Gastrocnemius medialis (tissue), 4 donors: ENCODE measurements around the gene BAIAP2L2. TPM values are rescaled to one million over a fixed set of nuclear protein-coding genes. Genes with fewer than 3 reads are reported as not detected.
A peak's percentile ranks its signal among the peaks of the same experiment; 100 is the strongest.

Experiments
- ATAC-seq, 2 donors: fragments of 150-250 bp; one replicate each; pipeline ENCODE4 v1.9.1; 2016
- DNase-seq, 2 donors: peaks; one replicate each; pipeline ENCODE4 v3.0.0-alpha.2; 2019
- H3K27ac ChIP-seq, 4 donors: fragments of 200-600 bp; sonication (generic); 1 replicate in 1 of 4; 2 replicates in 3 of 4; pipeline ENCODE4 v1.5.1; 2016 to 2018; ENCODE audit warnings: mild to moderate bottlenecking in 2 of 4, moderate library complexity in 1 of 4
- H3K27me3 ChIP-seq, 3 donors: fragments of 200-600 bp; sonication (generic) in 2 of 3; 1 replicate in 1 of 3; 2 replicates in 2 of 3; pipeline versions ENCODE4 v1.5.1 to v1.6.0; 2016 to 2019; ENCODE audit warnings: mild to moderate bottlenecking in 1 of 3, moderate library complexity in 1 of 3
- H3K36me3 ChIP-seq, 2 donors: fragments of 200-600 bp; sonication (generic) in 1 of 2; one replicate each; pipeline ENCODE4 v1.5.1; 2017 to 2018
- H3K4me1 ChIP-seq, 2 donors: fragments of 200-600 bp; sonication (generic) in 1 of 2; one replicate each; pipeline ENCODE4 v1.5.1; 2016 to 2017; ENCODE audit warnings: mild to moderate bottlenecking in 2 of 2
- H3K4me3 ChIP-seq, 4 donors: fragments of 200-600 bp; sonication (generic) in 3 of 4; 1 replicate in 1 of 4; 2 replicates in 3 of 4; pipeline ENCODE4 v1.5.1; 2016 to 2019; ENCODE audit warnings: mild to moderate bottlenecking in 2 of 4
- H3K9me3 ChIP-seq, 3 donors: fragments of 200-600 bp; sonication (generic) in 2 of 3; 1 replicate in 1 of 3; 2 replicates in 2 of 3; pipeline ENCODE4 v1.5.1; 2016 to 2019
- POLR2A ChIP-seq, 2 donors: fragments of 450-650 bp; IDR thresholded peaks; one replicate each; pipeline ENCODE4 v1.6.1; 2017; ENCODE audit warnings: antibody characterized with exemption in 2 of 2, mild to moderate bottlenecking in 2 of 2, moderate library complexity in 2 of 2
- in situ Hi-C, 4 donors: fragments of 200-750 bp; cut with MboI; loops; one replicate each; pipeline versions ENCODE4 v1.15.0 to v1.8.0; 2017; ENCODE audit warnings: low sequenced_read_pairs in 4 of 4
- intact Hi-C: fragments of 100-400 bp; cut with DNase I; formaldehyde crosslinking; loops from one replicate; pipeline ENCODE4 v1.15.1; 2023; ENCODE audit warnings: low total_unique reads
- total RNA-seq, 4 donors: library from RNA; depleted of rRNA; stranded (reverse); fragments of >200 nt; gene quantifications; one replicate each; pipeline versions ENCODE4 v1.1.0 to v1.2.3, GENCODE V29; 2016
- TF ChIP-seq, protein P1 (sequence below), 5 experiments: fragments of 450-650 bp in 3 of 5; fragments of 200-600 bp in 2 of 5; sonication (generic) in 2 of 5; IDR thresholded peaks in 4 of 5; conservative IDR thresholded peaks in 1 of 5; 1 replicate in 4 of 5; 2 replicates in 1 of 5; pipeline ENCODE4 v1.5.1; 2016 to 2019; ENCODE audit warnings: antibody characterized with exemption in 5 of 5, mild to moderate bottlenecking in 3 of 5, moderate library complexity in 3 of 5

BAIAP2L2 gene
- total RNA-seq, 4 donors from 2014 or later: 0.16 to 1.7 (median 0.72) TPM; not detected in 1

DNA sequence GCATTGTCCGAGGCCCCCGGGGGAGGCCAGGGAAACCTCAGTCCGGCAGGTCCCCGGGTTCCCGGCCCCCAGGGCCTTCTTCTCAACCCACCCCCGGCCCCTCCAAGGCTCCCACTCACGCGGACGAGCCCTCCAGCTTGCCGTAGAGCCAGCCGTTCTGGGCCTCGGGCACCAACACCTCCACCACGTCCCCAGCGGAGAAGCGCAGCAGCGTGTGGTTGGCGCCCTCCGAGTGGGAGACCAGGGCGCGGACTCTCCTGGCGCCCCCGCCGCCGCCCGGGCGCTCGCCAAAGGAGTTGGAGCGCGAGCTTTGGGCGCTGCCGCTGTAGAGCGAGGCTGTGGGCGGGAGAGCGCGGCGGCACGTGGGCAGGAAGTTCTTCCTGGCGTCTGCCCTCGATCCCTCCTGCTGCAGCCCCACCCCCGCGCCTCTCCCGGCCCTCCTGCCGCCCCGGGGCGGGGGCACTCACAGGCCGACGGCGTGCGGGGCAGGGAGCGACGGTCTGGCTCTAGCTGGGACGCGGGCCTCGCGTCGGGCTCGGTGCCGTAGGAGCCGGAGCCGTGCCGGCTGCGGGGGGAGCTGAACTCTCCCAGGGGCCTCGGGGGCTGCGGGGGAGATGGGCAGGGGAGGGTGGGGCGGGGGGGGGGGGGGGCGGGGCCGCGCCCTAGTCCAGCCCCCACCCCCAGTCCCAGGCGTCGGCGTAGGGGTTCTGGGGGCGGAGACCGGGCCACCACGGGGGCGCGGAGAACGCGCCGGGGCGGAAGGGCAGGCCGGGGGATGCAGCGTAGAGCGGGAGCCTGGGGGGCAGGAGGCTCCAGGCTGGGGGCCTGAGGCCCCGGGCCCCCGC lies 21.6 kb downstream of the BAIAP2L2 start:
- ATAC-seq (peak in 1 of 2 donors; percentile 21), DNase-seq (no peak)
- intact Hi-C loops (no loop called here), in situ Hi-C loops (no loop called here)
- TF ChIP-seq, protein P1, sequence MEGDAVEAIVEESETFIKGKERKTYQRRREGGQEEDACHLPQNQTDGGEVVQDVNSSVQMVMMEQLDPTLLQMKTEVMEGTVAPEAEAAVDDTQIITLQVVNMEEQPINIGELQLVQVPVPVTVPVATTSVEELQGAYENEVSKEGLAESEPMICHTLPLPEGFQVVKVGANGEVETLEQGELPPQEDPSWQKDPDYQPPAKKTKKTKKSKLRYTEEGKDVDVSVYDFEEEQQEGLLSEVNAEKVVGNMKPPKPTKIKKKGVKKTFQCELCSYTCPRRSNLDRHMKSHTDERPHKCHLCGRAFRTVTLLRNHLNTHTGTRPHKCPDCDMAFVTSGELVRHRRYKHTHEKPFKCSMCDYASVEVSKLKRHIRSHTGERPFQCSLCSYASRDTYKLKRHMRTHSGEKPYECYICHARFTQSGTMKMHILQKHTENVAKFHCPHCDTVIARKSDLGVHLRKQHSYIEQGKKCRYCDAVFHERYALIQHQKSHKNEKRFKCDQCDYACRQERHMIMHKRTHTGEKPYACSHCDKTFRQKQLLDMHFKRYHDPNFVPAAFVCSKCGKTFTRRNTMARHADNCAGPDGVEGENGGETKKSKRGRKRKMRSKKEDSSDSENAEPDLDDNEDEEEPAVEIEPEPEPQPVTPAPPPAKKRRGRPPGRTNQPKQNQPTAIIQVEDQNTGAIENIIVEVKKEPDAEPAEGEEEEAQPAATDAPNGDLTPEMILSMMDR (IDR thresholded peaks at IDR 0.05 in 4 of 5, conservative IDR thresholded peaks at IDR 0.05 in 1 of 5): no peak
- TF ChIP-seq POLR2A (IDR thresholded peaks at IDR 0.05): no peak
- Histone ChIP-seq H3K4me3 (peak overlapping the region in 3 of 4 donors; percentile 19 to 42 (median 29)), H3K9me3 (no peaks in the 10 kb centered on the region), H3K27me3 (peaks cover 5 to 9% (median 8%) of the 10 kb centered on the region in 3 donors), H3K4me1 (no peaks in the 10 kb centered on the region), H3K36me3 (no peaks in the 10 kb centered on the region), H3K27ac (no peak overlapping the region)

DNA sequence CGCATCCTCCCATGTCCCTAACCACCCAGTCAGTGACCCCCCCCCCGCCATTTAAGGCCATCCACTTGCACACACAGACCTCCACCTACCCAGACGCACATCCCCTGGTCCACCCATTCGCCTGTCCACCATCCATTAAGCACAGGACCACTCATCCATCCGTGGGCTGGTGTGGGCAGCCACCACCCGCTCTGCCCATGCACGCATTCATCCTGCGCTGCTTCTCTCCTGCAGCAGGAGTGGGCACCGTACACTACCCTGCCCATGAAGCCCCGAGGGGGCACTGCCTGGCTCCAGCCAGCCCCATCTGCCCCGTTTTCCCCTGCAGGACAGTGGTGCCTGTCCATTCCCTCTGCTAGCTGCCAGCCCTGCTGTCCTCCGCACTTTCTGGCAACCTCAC lies 22.6 kb downstream of the BAIAP2L2 start:
- Histone ChIP-seq H3K27me3 (peaks cover 10 to 15% (median 10%) of the 10 kb centered on the region in 3 donors), H3K9me3 (no peaks in the 10 kb centered on the region), H3K36me3 (no peaks in the 10 kb centered on the region), H3K4me3 (no peak overlapping the region), H3K4me1 (no peaks in the 10 kb centered on the region), H3K27ac (no peak overlapping the region)
- in situ Hi-C loops: no loop called here
- no peak for DNase-seq
- intact Hi-C loops: no loop called here
- TF ChIP-seq, protein P1 (IDR thresholded peaks at IDR 0.05 in 4 of 5, conservative IDR thresholded peaks at IDR 0.05 in 1 of 5): no peak
- no peak for TF ChIP-seq POLR2A (IDR thresholded peaks at IDR 0.05)
- ATAC-seq: no peak

DNA sequence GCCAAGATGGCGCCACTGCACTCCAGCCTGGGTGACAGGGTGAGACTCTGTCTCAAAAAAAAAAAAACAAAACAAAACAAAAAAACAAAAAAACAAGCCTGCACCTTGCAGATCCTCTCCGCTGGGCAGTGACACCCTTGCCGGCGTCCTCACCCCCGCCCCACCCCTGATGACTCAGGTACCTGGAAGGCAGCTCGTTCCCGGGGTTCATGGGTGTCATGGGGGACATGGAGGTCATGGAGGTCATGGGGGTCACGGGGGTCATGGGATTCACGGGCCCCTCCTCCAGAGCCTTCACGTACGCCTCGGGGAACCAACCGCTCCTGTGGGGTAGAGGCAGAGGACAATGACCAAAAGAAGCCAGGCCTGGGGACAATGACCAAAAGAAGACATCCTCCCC lies 23.5 kb downstream of the BAIAP2L2 start:
- in situ Hi-C loops: no loop called here
- H3K9me3 ChIP-seq: no peaks in the 10 kb centered on the region
- peaks cover 18 to 24% (median 19%) of the 10 kb centered on the region in 3 donors for H3K27me3 ChIP-seq
- DNase-seq: no peak
- H3K4me1 ChIP-seq: peaks cover 5 to 6% of the 10 kb centered on the region in 2 donors
- TF ChIP-seq, protein P1 (IDR thresholded peaks at IDR 0.05 in 4 of 5, conservative IDR thresholded peaks at IDR 0.05 in 1 of 5): no peak
- TF ChIP-seq POLR2A (IDR thresholded peaks at IDR 0.05): no peak
- no peak overlapping the region for H3K4me3 ChIP-seq
- ATAC-seq: no peak
- H3K36me3 ChIP-seq: no peaks in the 10 kb centered on the region
- no peak overlapping the region for H3K27ac ChIP-seq
- intact Hi-C loops: no loop called here

DNA sequence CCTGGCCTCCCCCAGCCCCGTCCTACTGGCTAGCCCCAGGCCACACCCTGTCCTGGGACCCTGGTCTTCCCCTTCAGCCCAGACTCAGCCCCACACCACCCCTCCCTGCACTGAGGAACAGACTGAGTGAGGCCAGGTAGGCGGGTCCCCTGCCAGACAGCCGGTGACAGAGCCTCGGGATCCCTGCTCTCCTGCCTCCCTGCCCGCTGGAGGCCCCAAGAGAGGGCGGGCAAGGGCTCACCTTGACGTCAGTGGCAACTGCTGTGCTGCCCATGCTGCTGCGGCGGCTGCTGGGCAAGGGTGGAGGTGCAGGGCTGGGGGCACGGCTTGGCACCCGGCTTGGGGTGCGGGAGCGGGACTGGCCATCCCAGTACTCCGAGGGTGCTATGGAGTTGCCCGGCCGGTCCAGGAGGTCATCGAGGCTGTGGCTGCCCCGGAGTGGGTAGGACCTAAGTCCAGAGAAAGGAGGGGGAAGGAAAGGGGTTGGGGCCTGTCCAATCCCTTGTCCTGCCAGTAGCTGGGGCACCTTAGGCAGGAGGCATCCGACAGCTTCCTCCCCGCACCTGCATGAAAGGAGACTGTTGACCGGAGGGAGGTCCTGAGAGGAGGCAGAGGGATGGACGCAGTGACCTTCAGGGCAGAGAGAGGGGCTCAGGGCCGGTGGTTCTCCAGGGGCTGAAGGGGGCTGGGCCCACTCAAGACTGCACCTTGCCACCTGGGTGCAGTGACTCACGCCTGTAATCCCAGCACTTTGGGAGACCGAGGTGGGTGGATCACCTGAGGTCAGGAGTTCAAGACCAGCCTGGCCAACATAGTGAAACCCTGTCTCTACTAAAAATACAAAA lies 24.3 kb downstream of the BAIAP2L2 start:
- peaks cover 22 to 29% (median 23%) of the 10 kb centered on the region in 3 donors for H3K27me3 ChIP-seq
- DNase-seq (no peak), ATAC-seq (no peak)
- TF ChIP-seq POLR2A (IDR thresholded peaks at IDR 0.05): no peak
- TF ChIP-seq, protein P1 (IDR thresholded peaks at IDR 0.05 in 4 of 5, conservative IDR thresholded peaks at IDR 0.05 in 1 of 5): no peak
- H3K4me1 ChIP-seq: peaks cover 5 to 12% of the 10 kb centered on the region in 2 donors
- no peaks in the 10 kb centered on the region for H3K9me3 ChIP-seq
- intact Hi-C loops (no loop called here), in situ Hi-C loops (no loop called here)
- H3K27ac ChIP-seq: no peak overlapping the region
- H3K36me3 ChIP-seq: no peaks in the 10 kb centered on the region
- no peak overlapping the region for H3K4me3 ChIP-seq
